WTC11 (cell line): ENCODE results near the gene ZNF556. TPM values are rescaled to one million over a fixed set of nuclear protein-coding genes. Genes with fewer than 3 reads are reported as not detected.

ENCODE experiments used
- ATAC-seq: fragments of 200-7000 bp; cut with Tn5 transposase; 2 replicates; pipeline ENCODE4 v1.10.0; 2021; ENCODE audit warnings: mild to moderate bottlenecking, moderate library complexity
- CTCF ChIA-PET: fragments of 300-600 bp; sonication (Branson Sonifier 250); formaldehyde crosslinking; loops from one replicate; lab custom pipeline; 2021; ENCODE audit warnings: antibody characterized with exemption; lab: Charles Lee
- POLR2A ChIA-PET: fragments of 350-600 bp; sonication (Branson Sonifier 250); formaldehyde crosslinking; loops from one replicate; lab custom pipeline; 2021; ENCODE audit warnings: antibody characterized with exemption; lab: Charles Lee
- DNase-seq: peaks from one replicate; pipeline ENCODE4 v3.0.0; 2021; ENCODE audit warnings: low spot score
- H3K27ac Mint-ChIP-seq: 2 replicates; pipeline ENCODE4 v1.8.0; 2021; ENCODE audit warnings: mixed read lengths
- H3K27me3 Mint-ChIP-seq: 2 replicates; pipeline ENCODE4 v1.8.0; 2021; ENCODE audit warnings: low read depth, mild to moderate bottlenecking, moderate library complexity, mixed read lengths
- H3K36me3 Mint-ChIP-seq: 2 replicates; pipeline ENCODE4 v1.8.0; 2021; ENCODE audit warnings: mixed read lengths
- H3K4me1 Mint-ChIP-seq: 2 replicates; pipeline ENCODE4 v1.8.0; 2022; ENCODE audit warnings: mixed read lengths
- H3K4me3 Mint-ChIP-seq: 2 replicates; pipeline ENCODE4 v1.8.0; 2021; ENCODE audit warnings: mild to moderate bottlenecking, moderate library complexity, mixed read lengths
- H3K9me3 Mint-ChIP-seq: 2 replicates; pipeline ENCODE4 v1.8.0; 2021; ENCODE audit warnings: mixed read lengths
- AFF4 ChIP-seq: sonication (generic); formaldehyde crosslinking; IDR thresholded peaks from 2 replicates; pipeline ENCODE4 v1.8.1; 2023; ENCODE audit warnings: mild to moderate bottlenecking, missing genetic modification reagents, borderline replicate concordance
- ATF1 ChIP-seq: sonication (generic); formaldehyde crosslinking; IDR thresholded peaks from 2 replicates; pipeline ENCODE4 v1.8.1; 2023; ENCODE audit warnings: mild to moderate bottlenecking, moderate library complexity, missing genetic modification reagents
- ATF2 ChIP-seq: sonication (generic); formaldehyde crosslinking; IDR thresholded peaks from 2 replicates; pipeline ENCODE4 v1.8.1; 2022; ENCODE audit warnings: low read depth, missing genetic modification reagents, borderline replicate concordance
- ETV6 ChIP-seq: sonication (generic); formaldehyde crosslinking; IDR thresholded peaks from 2 replicates; pipeline ENCODE4 v1.8.1; 2022; ENCODE audit warnings: mild to moderate bottlenecking, missing genetic modification reagents
- GTF2I ChIP-seq: fragments of 250-450 bp; sonication (Bioruptor Pico); conservative IDR thresholded peaks from 2 replicates; pipeline ENCODE4 v1.4.0; 2021; ENCODE audit warnings: mild to moderate bottlenecking
- KAT7 ChIP-seq: sonication (generic); formaldehyde crosslinking; IDR thresholded peaks from 2 replicates; pipeline ENCODE4 v1.8.1; 2023; ENCODE audit warnings: missing genetic modification reagents, mild to moderate bottlenecking, borderline replicate concordance
- NFATC4 ChIP-seq: fragments of 250-450 bp; sonication (Bioruptor Pico); IDR thresholded peaks from 2 replicates; pipeline ENCODE4 v1.9.0; 2021; ENCODE audit warnings: mild to moderate bottlenecking
- SMAD3 ChIP-seq: sonication (generic); formaldehyde crosslinking; IDR thresholded peaks from 2 replicates; pipeline ENCODE4 v1.8.0; 2022; ENCODE audit warnings: missing genetic modification reagents, mild to moderate bottlenecking, borderline replicate concordance
- USF2 ChIP-seq: sonication (generic); formaldehyde crosslinking; IDR thresholded peaks from 2 replicates; pipeline ENCODE4 v1.8.1; 2023; ENCODE audit warnings: mild to moderate bottlenecking, missing genetic modification reagents, moderate library complexity
- ZNF121 ChIP-seq: sonication (generic); formaldehyde crosslinking; IDR thresholded peaks from 2 replicates; pipeline ENCODE4 v1.8.0; 2023; ENCODE audit warnings: missing genetic modification reagents
- ZNF263 ChIP-seq: sonication (generic); formaldehyde crosslinking; IDR thresholded peaks from 2 replicates; pipeline ENCODE4 v1.8.1; 2022; ENCODE audit warnings: low read depth, mild to moderate bottlenecking, moderate library complexity, missing genetic modification reagents
- ZNF425 ChIP-seq: fragments of 250-450 bp; sonication (Bioruptor Pico); conservative IDR thresholded peaks from 2 replicates; pipeline ENCODE4 v1.9.0; 2021; ENCODE audit warnings: mild to moderate bottlenecking
- ZNF671 ChIP-seq: fragments of 250-450 bp; sonication (Bioruptor Pico); IDR thresholded peaks from 2 replicates; pipeline ENCODE4 v1.8.0; 2021; ENCODE audit warnings: mild to moderate bottlenecking
- total RNA-seq: library from RNA; stranded (reverse); gene quantifications from 3 replicates; pipeline ENCODE4 v1.2.3, GENCODE V29; 2021
- TF ChIP-seq, protein P1 (sequence below): sonication (generic); formaldehyde crosslinking; IDR thresholded peaks from 2 replicates; pipeline ENCODE4 v1.8.0; 2022; ENCODE audit warnings: missing genetic modification reagents
- TF ChIP-seq, protein P2 (sequence below): sonication (generic); formaldehyde crosslinking; IDR thresholded peaks from 2 replicates; pipeline ENCODE4 v1.8.0; 2023; ENCODE audit warnings: mild to moderate bottlenecking, missing genetic modification reagents
- TF ChIP-seq, protein P3 (sequence below): sonication (generic); formaldehyde crosslinking; conservative IDR thresholded peaks from 2 replicates; pipeline ENCODE4 v1.8.1; 2023; ENCODE audit warnings: mild to moderate bottlenecking, low read depth, missing genetic modification reagents, moderate library complexity

The ZNF556 gene
- total RNA-seq, 1 experiment from 2014 or later: 0.11 TPM

- H3K4me1 Mint-ChIP-seq: peaks cover 5% of the 10 kb centered on the region
- H3K27me3 Mint-ChIP-seq: peaks cover 8% of the 10 kb centered on the region
- TF ChIP-seq, protein P1, sequence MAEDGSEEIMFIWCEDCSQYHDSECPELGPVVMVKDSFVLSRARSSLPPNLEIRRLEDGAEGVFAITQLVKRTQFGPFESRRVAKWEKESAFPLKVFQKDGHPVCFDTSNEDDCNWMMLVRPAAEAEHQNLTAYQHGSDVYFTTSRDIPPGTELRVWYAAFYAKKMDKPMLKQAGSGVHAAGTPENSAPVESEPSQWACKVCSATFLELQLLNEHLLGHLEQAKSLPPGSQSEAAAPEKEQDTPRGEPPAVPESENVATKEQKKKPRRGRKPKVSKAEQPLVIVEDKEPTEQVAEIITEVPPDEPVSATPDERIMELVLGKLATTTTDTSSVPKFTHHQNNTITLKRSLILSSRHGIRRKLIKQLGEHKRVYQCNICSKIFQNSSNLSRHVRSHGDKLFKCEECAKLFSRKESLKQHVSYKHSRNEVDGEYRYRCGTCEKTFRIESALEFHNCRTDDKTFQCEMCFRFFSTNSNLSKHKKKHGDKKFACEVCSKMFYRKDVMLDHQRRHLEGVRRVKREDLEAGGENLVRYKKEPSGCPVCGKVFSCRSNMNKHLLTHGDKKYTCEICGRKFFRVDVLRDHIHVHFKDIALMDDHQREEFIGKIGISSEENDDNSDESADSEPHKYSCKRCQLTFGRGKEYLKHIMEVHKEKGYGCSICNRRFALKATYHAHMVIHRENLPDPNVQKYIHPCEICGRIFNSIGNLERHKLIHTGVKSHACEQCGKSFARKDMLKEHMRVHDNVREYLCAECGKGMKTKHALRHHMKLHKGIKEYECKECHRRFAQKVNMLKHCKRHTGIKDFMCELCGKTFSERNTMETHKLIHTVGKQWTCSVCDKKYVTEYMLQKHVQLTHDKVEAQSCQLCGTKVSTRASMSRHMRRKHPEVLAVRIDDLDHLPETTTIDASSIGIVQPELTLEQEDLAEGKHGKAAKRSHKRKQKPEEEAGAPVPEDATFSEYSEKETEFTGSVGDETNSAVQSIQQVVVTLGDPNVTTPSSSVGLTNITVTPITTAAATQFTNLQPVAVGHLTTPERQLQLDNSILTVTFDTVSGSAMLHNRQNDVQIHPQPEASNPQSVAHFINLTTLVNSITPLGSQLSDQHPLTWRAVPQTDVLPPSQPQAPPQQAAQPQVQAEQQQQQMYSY: no peak
- TF ChIP-seq ZNF121 (CRISPR knock-in tag) (no peak), USF2 (CRISPR knock-in tag) (no peak), AFF4 (no peak), NFATC4 (CRISPR knock-in tag) (no peak), KAT7 (CRISPR knock-in tag) (no peak), GTF2I (CRISPR knock-in tag) (no peak), SMAD3 (no peak)
- H3K27ac Mint-ChIP-seq: no peak overlapping the region
- ATAC-seq (no peak), DNase-seq (no peak)
- no peak overlapping the region for H3K4me3 Mint-ChIP-seq
- ChIA-PET CTCF (no interaction called here), POLR2A (no interaction called here)
- H3K9me3 Mint-ChIP-seq: peaks cover 23% of the 10 kb centered on the region
- peaks cover 23% of the 10 kb centered on the region for H3K36me3 Mint-ChIP-seq
Observed at GRCh38 chr19:2845107-2845506, 22.0 kb upstream of the ZNF556 start.

GRCh38 chr19:2846180-2846894 is 20.8 kb upstream of the ZNF556 start:
- peaks cover 5% of the 10 kb centered on the region for H3K4me1 Mint-ChIP-seq
- no peak overlapping the region for H3K4me3 Mint-ChIP-seq
- POLR2A ChIA-PET: no interaction called here
- DNase-seq (no peak), ATAC-seq (no peak)
- peaks cover 35% of the 10 kb centered on the region for H3K36me3 Mint-ChIP-seq
- peaks cover 34% of the 10 kb centered on the region for H3K9me3 Mint-ChIP-seq
- peaks cover 8% of the 10 kb centered on the region for H3K27me3 Mint-ChIP-seq
- CTCF ChIA-PET: no interaction called here
- no peak overlapping the region for H3K27ac Mint-ChIP-seq
- no peak for TF ChIP-seq ZNF671
- no peak for TF ChIP-seq ZNF425
- no peak for TF ChIP-seq ZNF263 (CRISPR knock-in tag)
- TF ChIP-seq, protein P2, sequence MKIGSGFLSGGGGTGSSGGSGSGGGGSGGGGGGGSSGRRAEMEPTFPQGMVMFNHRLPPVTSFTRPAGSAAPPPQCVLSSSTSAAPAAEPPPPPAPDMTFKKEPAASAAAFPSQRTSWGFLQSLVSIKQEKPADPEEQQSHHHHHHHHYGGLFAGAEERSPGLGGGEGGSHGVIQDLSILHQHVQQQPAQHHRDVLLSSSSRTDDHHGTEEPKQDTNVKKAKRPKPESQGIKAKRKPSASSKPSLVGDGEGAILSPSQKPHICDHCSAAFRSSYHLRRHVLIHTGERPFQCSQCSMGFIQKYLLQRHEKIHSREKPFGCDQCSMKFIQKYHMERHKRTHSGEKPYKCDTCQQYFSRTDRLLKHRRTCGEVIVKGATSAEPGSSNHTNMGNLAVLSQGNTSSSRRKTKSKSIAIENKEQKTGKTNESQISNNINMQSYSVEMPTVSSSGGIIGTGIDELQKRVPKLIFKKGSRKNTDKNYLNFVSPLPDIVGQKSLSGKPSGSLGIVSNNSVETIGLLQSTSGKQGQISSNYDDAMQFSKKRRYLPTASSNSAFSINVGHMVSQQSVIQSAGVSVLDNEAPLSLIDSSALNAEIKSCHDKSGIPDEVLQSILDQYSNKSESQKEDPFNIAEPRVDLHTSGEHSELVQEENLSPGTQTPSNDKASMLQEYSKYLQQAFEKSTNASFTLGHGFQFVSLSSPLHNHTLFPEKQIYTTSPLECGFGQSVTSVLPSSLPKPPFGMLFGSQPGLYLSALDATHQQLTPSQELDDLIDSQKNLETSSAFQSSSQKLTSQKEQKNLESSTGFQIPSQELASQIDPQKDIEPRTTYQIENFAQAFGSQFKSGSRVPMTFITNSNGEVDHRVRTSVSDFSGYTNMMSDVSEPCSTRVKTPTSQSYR (CRISPR knock-in tag): no peak
- TF ChIP-seq ATF1 (CRISPR knock-in tag): no peak
- TF ChIP-seq ATF2 (CRISPR knock-in tag): no peak
- TF ChIP-seq ETV6 (CRISPR knock-in tag): no peak
- TF ChIP-seq, protein P3, sequence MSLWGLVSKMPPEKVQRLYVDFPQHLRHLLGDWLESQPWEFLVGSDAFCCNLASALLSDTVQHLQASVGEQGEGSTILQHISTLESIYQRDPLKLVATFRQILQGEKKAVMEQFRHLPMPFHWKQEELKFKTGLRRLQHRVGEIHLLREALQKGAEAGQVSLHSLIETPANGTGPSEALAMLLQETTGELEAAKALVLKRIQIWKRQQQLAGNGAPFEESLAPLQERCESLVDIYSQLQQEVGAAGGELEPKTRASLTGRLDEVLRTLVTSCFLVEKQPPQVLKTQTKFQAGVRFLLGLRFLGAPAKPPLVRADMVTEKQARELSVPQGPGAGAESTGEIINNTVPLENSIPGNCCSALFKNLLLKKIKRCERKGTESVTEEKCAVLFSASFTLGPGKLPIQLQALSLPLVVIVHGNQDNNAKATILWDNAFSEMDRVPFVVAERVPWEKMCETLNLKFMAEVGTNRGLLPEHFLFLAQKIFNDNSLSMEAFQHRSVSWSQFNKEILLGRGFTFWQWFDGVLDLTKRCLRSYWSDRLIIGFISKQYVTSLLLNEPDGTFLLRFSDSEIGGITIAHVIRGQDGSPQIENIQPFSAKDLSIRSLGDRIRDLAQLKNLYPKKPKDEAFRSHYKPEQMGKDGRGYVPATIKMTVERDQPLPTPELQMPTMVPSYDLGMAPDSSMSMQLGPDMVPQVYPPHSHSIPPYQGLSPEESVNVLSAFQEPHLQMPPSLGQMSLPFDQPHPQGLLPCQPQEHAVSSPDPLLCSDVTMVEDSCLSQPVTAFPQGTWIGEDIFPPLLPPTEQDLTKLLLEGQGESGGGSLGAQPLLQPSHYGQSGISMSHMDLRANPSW: no peak
